Measurements from ENCODE around the gene STIP1.

Gene STIP1

GRCh38 chr11:64180891-64181290, 5.1 kb upstream of the STIP1 start:
- TF ChIP-seq EZH2 (IDR thresholded peaks at IDR 0.05; ENCODE audit: borderline replicate concordance, low read depth, low read length, severe bottlenecking) (no peak), CTCF (IDR thresholded peaks at IDR 0.05; ENCODE audit: borderline replicate concordance, extremely low read depth, low read length, poor library complexity, severe bottlenecking) (no peak)
- H2AFZ ChIP-seq (ENCODE audit: low read depth, low read length), result no peak overlapping the region
- H4K20me1 ChIP-seq (ENCODE audit: insufficient read depth, low read length), result peaks cover 2% of the 10 kb centered on the region; the same call in 1 of the 2 replicates
- H3K27me3 ChIP-seq (ENCODE audit: insufficient read depth, low read length, poor library complexity), result no peaks in the 10 kb centered on the region
- H3K79me2 ChIP-seq (ENCODE audit: insufficient read depth, low read length), result peaks cover 23% of the 10 kb centered on the region
- ATAC-seq (ENCODE audit: insufficient read depth, low read depth) (no peak), DNase-seq (no peak)
- no peak overlapping the region for H3K27ac ChIP-seq (ENCODE audit: low read length)
- peaks cover 8% of the 10 kb centered on the region for H3K36me3 ChIP-seq (ENCODE audit: insufficient read depth, low read length)
- H3K4me2 ChIP-seq (ENCODE audit: insufficient read depth, low read length), result no peak overlapping the region
- H3K9me3 ChIP-seq (ENCODE audit: insufficient read depth, low read length, severe bottlenecking), result no peaks in the 10 kb centered on the region
- no peak overlapping the region for H3K4me3 ChIP-seq (ENCODE audit: low read depth in 1 of 2, low read length in 2 of 2)
- H3K4me1 ChIP-seq (ENCODE audit: insufficient read depth, low read length), result peaks cover 26% of the 10 kb centered on the region
- H3K9ac ChIP-seq (ENCODE audit: low read depth, low read length), result no peak overlapping the region

GRCh38 chr11:64181506-64182411, 4.2 kb upstream of the STIP1 start:
- Histone ChIP-seq H3K27ac (ENCODE audit: low read length) (no peak overlapping the region), H3K9ac (ENCODE audit: low read depth, low read length) (no peak overlapping the region)

GRCh38 chr11:64183890-64184289, 2.1 kb upstream of the STIP1 start:
- H3K4me3 ChIP-seq (ENCODE audit: low read depth in 1 of 2, low read length in 2 of 2), result peak overlapping the region in 1 of 2 experiments; percentile 86; a peak in 2 of 4 replicates
- no peak for TF ChIP-seq CTCF (IDR thresholded peaks at IDR 0.05; ENCODE audit: borderline replicate concordance, extremely low read depth, low read length, poor library complexity, severe bottlenecking)
- TF ChIP-seq EZH2 (IDR thresholded peaks at IDR 0.05; ENCODE audit: borderline replicate concordance, low read depth, low read length, severe bottlenecking), result no peak
- peaks cover 2% of the 10 kb centered on the region for H4K20me1 ChIP-seq (ENCODE audit: insufficient read depth, low read length)
- H2AFZ ChIP-seq (ENCODE audit: low read depth, low read length), result no peak overlapping the region
- H3K4me1 ChIP-seq (ENCODE audit: insufficient read depth, low read length), result peaks cover 26% of the 10 kb centered on the region
- no peak for ATAC-seq (ENCODE audit: insufficient read depth, low read depth)
- H3K9me3 ChIP-seq (ENCODE audit: insufficient read depth, low read length, severe bottlenecking), result no peaks in the 10 kb centered on the region
- peaks cover 16% of the 10 kb centered on the region for H3K36me3 ChIP-seq (ENCODE audit: insufficient read depth, low read length)
- H3K79me2 ChIP-seq (ENCODE audit: insufficient read depth, low read length), result peaks cover 23% of the 10 kb centered on the region
- H3K9ac ChIP-seq (ENCODE audit: low read depth, low read length), result peak overlapping the region; percentile 90; the same call in 1 of the 2 replicates
- DNase-seq, result no peak
- no peak overlapping the region for H3K27ac ChIP-seq (ENCODE audit: low read length)
- H3K27me3 ChIP-seq (ENCODE audit: insufficient read depth, low read length, poor library complexity), result no peaks in the 10 kb centered on the region
- peak overlapping the region; percentile 95 for H3K4me2 ChIP-seq (ENCODE audit: insufficient read depth, low read length)

More at GRCh38 chr11:64181506-64182411, 4.2 kb upstream of the STIP1 start:
- DNase-seq (no peak), ATAC-seq (ENCODE audit: insufficient read depth, low read depth) (no peak)
- Histone ChIP-seq H3K4me1 (ENCODE audit: insufficient read depth, low read length) (peaks cover 26% of the 10 kb centered on the region), H3K27me3 (ENCODE audit: insufficient read depth, low read length, poor library complexity) (no peaks in the 10 kb centered on the region), H3K9me3 (ENCODE audit: insufficient read depth, low read length, severe bottlenecking) (no peaks in the 10 kb centered on the region), H3K4me3 (ENCODE audit: low read depth in 1 of 2, low read length in 2 of 2) (no peak overlapping the region), H2AFZ (ENCODE audit: low read depth, low read length) (no peak overlapping the region), H3K79me2 (ENCODE audit: insufficient read depth, low read length) (peaks cover 23% of the 10 kb centered on the region), H3K4me2 (ENCODE audit: insufficient read depth, low read length) (peak overlapping the region; percentile 18; the same call in 1 of the 2 replicates), H4K20me1 (ENCODE audit: insufficient read depth, low read length) (peaks cover 2% of the 10 kb centered on the region; the same call in 1 of the 2 replicates), H3K36me3 (ENCODE audit: insufficient read depth, low read length) (peaks cover 8% of the 10 kb centered on the region)
- TF ChIP-seq CTCF (IDR thresholded peaks at IDR 0.05; ENCODE audit: borderline replicate concordance, extremely low read depth, low read length, poor library complexity, severe bottlenecking) (no peak), EZH2 (IDR thresholded peaks at IDR 0.05; ENCODE audit: borderline replicate concordance, low read depth, low read length, severe bottlenecking) (no peak)

All from DND-41 (cell line).